Renal cortex interstitium (tissue), 11 donors: ENCODE measurements around the gene CTIF. TPM values are rescaled to one million over a fixed set of nuclear protein-coding genes. Genes with fewer than 3 reads are reported as not detected.
"Not testable (repeated sequence)": the region's sequence is repeated elsewhere in the genome, so short reads cannot be mapped to it uniquely, and the experiment has no call there.

Source experiments
- DNase-seq, 11 donors: peaks; one replicate each; pipeline ENCODE4 v3.0.0-alpha.2; 2013; ENCODE audit warnings: low read depth in 9 of 11, low spot score in 4 of 11; ENCODE audit errors: extremely low read depth in 1 of 11
- polyA plus RNA-seq, 3 donors: library from polyadenylated mRNA; unstranded; fragments of 120-200 nt; gene quantifications; one replicate each; pipeline ENCODE4 v1.2.1, GENCODE V29; 2013; ENCODE audit not compliant: insufficient read length in 3 of 3

CTIF gene
- polyA plus RNA-seq, 3 donors, result 17.9 to 26.5 (median 22.6) TPM

DNA sequence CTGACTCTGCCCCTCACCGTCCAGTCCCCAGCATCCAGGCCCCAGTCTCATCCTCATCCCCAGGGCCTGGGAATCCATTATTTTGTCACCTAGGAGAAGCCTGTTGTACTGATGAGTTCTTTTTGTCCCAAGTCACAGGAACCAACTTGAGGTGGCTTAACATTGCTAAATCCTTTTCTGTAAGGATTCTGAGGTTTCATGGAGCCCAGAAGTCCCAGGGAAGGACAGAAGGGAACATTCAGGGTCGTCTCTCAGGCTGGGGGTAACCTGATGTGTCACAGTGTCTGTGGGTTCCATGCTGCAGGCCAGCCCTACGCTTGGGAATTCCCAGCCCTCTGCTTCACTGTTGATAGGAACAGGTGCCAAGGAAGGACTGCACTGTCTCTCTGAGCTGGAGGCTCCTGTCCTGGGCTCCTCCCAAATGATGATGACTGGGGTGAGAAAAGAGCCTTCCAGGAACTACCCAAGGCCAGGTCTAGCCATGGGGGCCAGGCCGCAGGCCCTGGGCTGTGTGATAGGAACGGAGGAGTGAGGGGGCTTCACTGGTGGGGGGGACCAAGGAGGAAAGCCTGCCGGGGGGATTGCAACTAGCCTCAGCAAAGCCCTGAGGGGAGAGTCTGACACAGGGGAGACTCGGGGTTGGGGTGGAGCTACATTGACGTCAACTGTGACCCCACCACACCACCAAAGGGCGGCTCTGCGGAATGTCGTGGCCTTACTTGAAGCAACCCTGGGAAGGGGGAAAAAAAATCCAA, 266.2 kb downstream of the CTIF start:
- no peak for DNase-seq

DNA sequence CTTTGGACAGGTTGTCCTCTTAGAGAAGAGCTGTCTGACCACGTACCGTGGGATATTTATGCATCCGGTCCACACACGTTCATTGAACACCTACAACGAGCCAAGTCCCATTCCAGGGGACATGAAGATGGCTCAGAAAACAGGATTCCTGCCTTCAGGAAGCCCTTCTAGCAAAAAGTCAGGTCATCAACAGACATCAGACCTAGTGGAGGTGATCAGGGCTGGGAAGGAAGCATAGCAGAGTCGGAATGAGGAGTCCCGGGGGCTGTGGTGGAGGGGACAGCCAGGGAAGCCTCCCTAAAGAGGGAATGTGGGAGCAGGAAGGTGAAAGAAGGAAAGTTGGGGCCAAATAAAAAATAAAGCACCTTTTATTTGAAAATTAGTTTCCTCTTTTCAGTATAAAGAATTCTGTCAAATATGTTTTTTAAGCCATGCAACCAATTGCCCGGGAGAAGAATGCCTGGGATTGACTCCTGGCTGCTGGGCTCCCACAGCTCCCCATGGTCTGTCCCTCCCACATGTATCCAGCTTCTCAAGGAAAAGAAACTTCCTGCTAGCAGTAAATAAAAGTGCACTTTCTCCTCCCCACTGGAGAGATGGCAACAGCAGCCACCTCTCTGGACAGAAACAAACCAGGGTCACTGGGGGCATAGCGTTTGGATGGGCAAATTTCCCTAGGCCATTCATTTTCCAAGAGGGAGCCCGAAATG, 267.1 kb downstream of the CTIF start:
- DNase-seq, result no peak

DNA sequence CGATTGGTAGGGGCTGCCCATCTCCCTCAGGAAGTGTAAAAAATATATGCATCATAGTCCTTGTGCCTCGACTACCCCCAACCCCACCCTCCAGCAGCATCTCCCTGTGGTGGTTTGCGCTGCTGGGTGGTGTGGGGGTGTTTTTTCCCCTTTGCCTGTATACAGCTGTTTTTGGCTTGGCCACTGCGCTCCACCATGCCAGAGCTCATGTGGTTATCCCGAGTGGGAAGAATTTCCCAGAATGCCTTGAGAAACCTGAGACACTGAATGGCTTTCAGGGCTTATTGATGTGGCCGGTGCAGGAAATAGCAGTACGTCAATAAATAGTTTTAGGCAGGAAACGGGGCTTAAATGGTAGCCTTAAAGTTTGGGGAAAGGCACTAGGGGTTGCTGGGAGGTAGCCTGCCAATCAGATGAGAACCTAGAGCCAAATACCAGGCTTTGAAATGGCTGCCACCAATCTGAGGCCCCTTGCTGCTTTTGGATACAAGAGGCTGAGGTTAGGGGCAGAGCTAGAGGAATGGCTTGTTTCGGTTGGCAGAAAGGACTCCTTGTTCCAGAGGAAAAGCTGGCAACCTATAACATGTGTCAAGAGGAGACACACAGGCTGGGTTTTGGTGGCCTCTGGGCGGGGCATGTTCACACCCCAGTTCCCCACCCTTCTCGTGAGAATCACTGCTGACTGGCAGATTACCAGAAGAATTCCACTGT, 267.9 kb downstream of the CTIF start:
- no peak for DNase-seq

DNA sequence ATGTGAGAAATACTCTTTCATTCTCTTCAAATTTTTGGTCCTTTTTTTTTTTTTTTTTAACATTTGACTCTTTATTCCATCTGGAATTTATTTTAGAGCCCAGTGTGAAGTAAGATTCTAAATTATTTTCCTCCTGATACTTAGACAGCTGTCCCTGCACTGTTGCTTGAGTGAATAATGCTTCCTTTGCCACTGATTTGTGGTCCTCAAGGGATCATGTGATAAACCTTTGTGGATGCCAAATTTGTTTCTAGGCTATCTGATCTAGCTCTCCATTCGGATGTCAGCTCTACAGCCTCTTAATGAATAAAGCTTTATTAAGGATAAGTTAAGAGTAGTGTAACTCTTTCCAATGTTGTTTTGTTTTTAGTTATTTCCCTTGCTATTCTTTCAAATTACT, 269.6 kb downstream of the CTIF start:
- DNase-seq, result no peak

DNA sequence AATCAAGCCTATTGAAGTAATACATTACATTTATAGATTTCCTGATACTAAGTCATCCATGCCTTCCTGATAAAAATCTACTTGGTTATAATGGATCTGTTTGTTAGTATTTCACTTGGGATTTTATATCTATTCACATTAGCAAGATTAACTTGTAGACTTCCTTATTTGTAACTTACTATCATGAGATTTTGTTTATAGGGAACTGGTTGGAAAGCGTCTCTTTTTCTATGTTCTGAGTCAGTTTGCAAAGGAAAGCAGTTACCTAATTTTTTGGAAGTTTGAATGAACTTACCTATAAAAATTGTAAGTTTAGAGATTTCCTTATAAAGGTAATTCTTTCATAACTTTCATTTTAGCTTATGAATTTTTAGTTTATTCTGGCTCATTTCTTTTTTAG, 270.5 kb downstream of the CTIF start:
- DNase-seq, result no peak

DNA sequence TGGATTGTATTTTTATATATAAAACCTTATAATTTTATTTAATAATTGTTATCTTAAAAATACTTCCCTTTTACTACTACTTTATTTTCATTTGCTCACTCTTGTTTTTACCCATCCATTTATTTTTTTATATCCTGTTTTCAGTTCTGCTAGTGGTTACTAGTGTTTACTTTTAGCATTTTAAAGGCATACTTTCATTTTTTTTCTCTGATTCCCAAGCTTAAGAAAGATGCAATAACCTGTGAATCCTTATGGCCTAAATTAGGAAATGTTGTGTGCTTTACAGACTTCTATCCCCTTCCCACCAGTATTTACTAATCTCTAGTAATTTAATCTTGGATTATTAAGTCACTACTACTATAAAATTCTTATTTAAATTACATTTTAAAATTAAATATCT, 272.0 kb downstream of the CTIF start:
- DNase-seq, result no peak

DNA sequence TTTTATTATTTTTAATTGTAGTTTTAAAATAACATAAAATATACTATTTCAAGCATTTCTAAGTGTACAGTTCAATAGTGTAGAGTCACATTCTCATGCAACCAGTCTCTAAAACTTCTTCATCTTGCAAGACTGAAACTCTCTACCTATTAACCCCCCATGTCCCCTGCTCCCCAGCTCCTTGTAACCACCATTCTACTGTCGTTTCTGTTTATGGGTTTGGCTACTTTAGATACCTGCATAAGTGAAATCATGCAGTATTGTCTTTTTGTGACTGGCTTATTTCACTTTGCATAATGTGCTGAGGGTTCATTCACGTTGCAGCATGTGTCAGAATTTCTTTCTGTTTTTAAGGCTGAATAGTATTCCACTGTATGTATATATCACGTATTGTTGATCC, 272.6 kb downstream of the CTIF start:
- DNase-seq, result no peak

DNA sequence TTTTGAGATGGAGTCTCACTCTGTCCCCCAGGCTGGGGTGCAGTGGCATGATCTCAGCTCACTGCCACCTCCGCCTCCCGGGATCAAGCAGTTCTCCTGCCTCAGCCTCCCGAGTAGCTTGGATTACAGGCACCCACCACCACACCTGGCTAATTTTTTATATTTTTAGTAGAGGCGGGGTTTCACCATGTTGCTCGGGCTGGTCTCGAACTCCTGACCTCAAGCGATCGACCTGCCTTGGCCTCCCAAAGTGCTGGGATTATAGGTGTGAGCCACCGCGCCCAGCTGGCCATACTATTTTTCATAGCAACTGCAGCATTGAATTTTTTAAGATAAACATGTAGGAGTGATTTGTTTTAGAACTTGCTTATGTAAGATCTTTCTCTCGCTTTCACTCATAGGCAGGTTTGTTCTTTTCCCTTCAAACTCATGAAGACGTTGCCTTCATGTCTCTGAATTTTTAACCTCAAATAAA, 273.2 kb downstream of the CTIF start:
- not testable (repeated sequence) for DNase-seq

DNA sequence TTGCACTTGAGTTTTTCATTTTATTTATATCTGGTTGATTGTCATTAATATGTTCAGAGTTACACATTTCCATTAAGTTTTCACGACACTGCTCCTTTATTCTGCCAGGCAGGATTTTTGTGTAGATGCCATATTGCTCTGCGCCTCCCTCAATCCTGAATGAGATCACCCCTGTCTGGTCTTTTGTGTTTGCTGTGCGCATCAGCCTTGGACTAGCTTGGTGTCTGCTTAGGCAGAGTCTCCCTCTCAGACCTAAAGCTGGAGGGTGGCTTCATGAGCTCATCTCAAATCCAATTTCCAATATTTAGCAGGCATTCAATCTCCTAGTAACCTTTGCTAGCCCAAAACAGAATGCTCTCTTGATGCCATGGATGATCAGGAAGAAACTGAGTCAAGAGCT, 274.5 kb downstream of the CTIF start:
- DNase-seq, result no peak

DNA sequence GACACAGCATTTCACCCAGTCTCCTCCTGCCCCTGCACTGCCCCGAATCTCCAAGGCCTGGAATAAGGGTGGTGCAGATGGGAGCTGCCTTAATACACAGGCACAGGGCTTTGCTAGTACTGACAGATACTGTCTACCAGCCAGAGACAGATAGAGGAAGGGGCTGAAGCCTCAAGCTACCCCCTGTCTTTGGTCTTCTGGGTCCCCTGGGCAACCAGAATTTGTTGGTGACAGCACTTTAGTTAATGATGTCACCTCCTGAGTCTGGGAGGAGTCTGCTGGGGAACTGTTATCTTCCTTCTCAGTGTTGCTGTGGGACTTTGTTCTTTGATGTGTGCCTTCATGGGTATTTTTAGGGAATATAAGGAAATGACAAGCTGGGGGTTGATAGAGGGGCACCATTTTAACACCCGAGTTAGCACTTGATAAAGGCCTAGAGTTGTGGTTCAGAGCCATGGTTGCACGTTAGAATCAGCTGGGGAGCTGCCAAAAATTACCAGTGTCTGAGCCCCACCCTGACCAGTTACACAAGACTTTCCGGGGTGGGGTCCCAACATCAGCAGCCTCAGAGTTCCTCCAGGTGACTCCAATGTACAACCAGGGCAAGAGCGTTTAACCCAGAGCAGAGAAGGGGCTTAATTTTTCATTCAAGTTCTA, 275.1 kb downstream of the CTIF start:
- no peak for DNase-seq

DNA sequence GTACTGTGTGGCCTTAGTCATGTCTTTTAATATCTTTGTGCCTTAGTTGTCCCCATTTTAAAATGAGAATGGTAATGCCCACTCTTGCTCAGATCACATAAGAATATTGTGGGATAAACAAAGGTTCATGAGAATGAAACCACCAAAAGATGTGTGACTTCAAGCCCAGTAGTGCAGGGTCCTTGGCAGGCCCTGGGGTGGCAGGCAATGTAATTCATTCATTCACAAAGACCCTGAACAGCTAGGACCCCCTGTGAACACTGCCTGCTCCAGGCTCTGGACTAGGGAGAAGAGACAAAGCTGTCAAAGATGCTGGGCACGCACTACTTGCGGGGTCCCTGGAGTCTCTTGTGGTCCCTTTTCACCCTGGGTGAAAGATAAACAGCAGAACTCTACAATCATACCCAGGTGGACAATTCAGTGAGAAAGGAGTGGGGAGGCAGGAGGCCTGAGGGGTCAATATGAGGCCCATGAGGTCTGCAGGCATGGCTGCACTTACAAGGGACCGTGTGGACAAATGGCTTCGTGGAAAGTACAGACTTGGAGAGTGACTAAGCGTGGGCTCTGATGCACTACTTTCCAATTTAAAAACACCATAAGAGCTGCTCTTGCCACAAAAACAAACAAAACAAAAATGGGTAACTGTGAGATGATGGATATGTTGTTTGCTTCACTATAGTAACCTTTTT, 275.8 kb downstream of the CTIF start:
- DNase-seq, result no peak

DNA sequence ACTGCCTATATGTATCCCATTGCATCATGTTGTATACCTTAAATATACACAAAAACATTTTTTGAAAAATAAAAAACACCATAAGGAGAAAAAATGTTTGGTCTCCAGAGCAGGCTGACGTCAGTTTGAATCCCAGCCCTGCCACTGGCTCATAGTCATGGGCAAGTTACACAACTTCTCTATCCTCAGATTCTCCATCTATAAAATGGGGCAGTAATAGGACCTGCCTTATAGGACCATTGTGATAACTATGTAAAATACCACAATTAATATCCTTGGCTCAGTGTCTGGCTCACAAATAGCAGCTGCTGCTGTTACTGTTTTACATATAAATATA, 276.3 kb downstream of the CTIF start:
- DNase-seq, result no peak

DNA sequence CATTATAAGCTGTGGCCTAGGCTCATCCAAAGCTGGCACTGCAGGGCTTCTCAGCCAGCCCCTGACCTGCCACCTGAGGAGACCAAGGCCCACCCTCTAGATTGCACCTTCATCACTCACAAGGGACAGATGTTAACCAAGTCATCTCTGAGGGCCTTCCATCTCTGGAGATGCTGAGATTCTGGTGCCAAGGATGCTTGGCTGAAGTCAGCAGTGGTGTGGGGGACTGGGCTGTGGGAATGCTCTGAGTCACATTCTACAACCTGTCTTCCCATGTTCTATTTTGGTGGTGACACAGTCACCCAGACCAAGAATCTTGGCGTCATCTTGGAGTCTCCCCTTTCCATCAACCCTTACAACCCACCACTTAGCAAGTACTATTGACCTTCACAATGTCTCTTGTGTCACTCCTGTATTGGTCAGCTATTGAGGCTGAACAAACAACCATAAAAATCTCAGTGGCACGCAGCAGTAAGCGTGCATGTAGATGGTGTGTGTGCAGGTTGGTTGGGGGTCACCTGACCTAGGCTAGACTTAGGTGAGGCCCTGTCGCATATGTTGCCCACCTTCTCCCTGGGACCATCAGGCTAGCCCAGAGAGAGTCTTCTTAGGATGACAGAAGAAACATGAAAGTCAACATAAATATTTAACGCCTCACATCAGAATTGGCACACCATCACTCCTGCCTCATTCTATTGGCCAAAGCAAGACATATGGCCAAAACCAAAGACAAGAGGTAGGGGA, 276.9 kb downstream of the CTIF start:
- DNase-seq, result no peak

DNA sequence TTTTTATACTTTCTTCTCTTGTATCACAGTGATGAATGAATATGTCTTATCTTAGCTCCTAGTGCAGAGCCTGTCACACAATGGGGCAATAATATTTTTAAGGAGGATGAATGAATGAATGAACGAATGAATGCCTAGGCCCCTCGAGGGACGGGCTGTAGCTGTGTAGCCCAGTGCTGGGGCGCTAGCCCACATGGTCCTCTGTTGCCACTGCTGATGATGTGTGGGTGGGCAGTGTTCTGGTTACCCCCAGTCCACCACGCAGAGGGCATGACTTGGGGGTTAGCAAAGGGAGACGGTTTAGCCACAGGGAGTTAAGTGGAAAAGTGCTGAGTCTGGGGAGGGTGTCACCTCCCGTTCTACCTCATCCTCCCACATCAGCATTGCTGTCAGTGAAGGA, 277.7 kb downstream of the CTIF start:
- no peak for DNase-seq

DNA sequence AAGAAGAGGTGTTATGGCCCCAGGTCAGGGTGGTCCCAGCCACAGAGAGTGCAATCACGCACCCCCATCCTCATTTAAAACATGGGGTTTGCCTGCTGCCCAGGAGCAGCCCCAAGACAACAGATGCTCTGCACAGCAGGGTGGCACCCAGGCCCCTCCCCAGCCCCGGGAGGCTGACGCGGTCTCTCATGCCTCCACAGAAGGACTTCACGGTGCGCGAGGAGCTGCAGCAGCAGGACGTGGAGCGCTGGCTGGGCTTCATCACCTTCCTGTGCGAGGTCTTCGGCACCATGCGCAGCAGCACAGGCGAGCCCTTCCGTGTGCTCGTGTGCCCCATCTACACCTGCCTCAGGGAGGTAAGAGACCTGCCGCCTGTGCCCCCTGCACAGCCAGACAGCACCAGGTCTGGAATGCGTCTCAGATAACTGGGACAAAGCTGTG, 278.2 kb downstream of the CTIF start:
- DNase-seq, result no peak

DNA sequence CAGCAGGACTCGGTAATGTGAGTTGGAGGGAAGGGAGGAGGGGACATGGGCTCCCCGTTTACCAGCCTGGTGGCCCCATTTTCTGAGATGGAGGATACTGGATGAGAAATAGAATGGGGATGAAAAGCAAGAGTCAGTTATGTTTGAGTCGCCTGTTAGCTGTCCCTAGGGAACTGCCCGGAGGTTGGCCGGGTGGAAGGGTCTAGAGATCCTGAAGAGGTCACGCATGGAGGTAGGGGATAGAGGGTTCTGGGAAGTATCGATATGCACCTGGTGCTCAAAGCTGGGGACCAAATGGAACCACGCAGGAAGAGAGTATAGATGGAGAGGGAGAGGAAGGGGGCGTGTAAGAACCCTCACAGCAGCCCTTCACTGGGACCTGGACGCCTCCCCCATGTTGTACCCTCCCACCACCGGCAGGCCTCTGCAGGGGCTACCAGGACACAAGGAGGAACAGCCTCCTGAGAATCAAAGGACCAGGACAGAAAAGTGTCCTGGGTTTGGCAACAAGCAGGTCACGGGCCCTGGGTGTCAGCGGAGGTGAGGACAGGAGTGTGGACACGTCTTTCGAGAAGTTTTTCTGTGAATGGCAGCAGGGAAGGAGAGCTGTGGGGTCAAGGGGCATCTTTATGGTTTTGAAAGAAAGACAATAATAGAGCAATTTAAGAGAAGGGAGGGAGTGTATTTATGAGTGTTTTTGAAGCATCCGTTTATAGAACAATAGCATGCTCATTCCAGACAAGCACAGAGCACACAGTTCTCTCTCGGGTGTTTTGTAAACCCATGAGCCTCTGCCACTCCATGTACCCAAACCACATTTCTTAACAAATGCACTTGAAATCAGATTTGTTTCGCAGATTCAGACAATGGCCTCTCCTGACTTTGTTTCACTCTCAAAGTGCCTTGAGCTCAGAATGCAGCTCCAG, 279.8 kb downstream of the CTIF start:
- no peak for DNase-seq

DNA sequence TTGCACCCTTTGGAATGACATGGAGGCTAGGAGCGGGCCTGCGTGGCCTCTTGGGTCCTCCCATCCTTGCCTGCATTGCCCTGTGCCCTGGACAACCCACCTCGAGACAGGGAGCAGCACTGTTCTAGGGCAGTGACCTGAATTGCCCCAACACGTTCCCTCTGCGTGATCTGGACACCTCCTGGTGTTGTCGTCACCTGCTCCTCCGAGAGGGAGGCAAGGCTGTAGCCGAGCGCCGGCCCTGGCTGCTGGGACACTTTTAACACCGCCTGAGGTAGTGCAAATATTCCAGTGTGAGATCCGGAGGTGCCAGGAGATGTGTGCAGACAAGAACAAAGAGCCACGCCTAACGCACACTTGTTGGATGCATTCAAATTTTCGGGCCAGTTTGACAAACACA, 280.4 kb downstream of the CTIF start:
- no peak for DNase-seq
